H1 (cell line): ENCODE measurements around the gene TDG. TPM values are rescaled to one million over a fixed set of nuclear protein-coding genes. Genes with fewer than 3 reads are reported as not detected.

Experiments used
- CTCF ChIA-PET: fragments of 300-600 bp; sonication (Branson Sonifier 250); formaldehyde crosslinking; loops from one replicate; lab custom pipeline; 2021; ENCODE audit not compliant: partially characterized antibody; lab: Charles Lee
- POLR2A ChIA-PET: fragments of 300-600 bp; sonication (Branson Sonifier 250); formaldehyde crosslinking; loops from one replicate; lab custom pipeline; 2021; ENCODE audit warnings: inconsistent platforms; ENCODE audit not compliant: partially characterized antibody; lab: Charles Lee
- DNase-seq, 2 experiments: peaks; one replicate each; pipeline versions ENCODE4 v3.0.0 to v3.0.0-alpha.2; 2010 to 2022; ENCODE audit warnings: low spot score in 2 of 2, low read depth in 1 of 2, mixed read lengths in 1 of 2
- FAIRE-seq: peaks from 2 replicates; lab custom pipeline; 2011; peaks lifted over from hg19 to GRCh38; lab: Jason Lieb, UNC
- H2AFZ ChIP-seq: 2 replicates; pipeline ENCODE4 v1.8.1; 2012; ENCODE audit warnings: low read length, inconsistent platforms
- H2AK5ac ChIP-seq: 2 replicates; pipeline ENCODE4 v1.6.1; 2013; ENCODE audit warnings: low read depth, low read length
- H2BK120ac ChIP-seq: replicated peaks from 2 replicates; pipeline ENCODE3; 2013; ENCODE audit warnings: low read depth, low read length, inconsistent platforms
- H2BK12ac ChIP-seq: 2 replicates; pipeline ENCODE4 v1.6.1; 2013; ENCODE audit warnings: low read depth, low read length
- H2BK15ac ChIP-seq: 2 replicates; pipeline ENCODE4 v1.6.1; 2013; ENCODE audit warnings: low read length
- H2BK20ac ChIP-seq: 2 replicates; pipeline ENCODE4 v1.6.1; 2013; ENCODE audit warnings: low read length
- H2BK5ac ChIP-seq: 2 replicates; pipeline ENCODE4 v1.6.1; 2013; ENCODE audit warnings: low read depth, low read length
- H3K14ac ChIP-seq: 2 replicates; pipeline ENCODE4 v1.6.1; 2013; ENCODE audit warnings: inconsistent platforms; ENCODE audit not compliant: insufficient read length
- H3K18ac ChIP-seq: 2 replicates; pipeline ENCODE4 v1.6.1; 2013; ENCODE audit warnings: low read length; ENCODE audit errors: extremely low read depth
- H3K23ac ChIP-seq: 2 replicates; pipeline ENCODE4 v1.6.1; 2013; ENCODE audit warnings: inconsistent platforms; ENCODE audit not compliant: insufficient read length
- H3K23me2 ChIP-seq: 2 replicates; pipeline ENCODE4 v1.6.1; 2013; ENCODE audit warnings: low read depth, low read length
- H3K27ac ChIP-seq: 2 replicates; pipeline ENCODE4 v1.6.1; 2011; ENCODE audit warnings: low read depth, low read length, inconsistent platforms
- H3K27me3 ChIP-seq, 4 experiments: replicated peaks in 1 of 4; 1 replicate in 1 of 4; 2 replicates in 3 of 4; pipeline versions ENCODE4 v1.6.1 to v1.8.1; 2011 to 2013; ENCODE audit warnings: low read length in 3 of 4, mild to moderate bottlenecking in 3 of 4, inconsistent platforms in 2 of 4, mixed read lengths in 2 of 4, moderate library complexity in 1 of 4; ENCODE audit not compliant: control insufficient read depth in 3 of 4, insufficient read depth in 3 of 4; ENCODE audit errors: extremely low read depth in 1 of 4
- H3K36me3 ChIP-seq, 4 experiments: 2 replicates each; pipeline versions ENCODE4 v1.6.1 to v1.8.1; 2011 to 2013; ENCODE audit warnings: mild to moderate bottlenecking in 4 of 4, low read length in 3 of 4, moderate library complexity in 2 of 4, control low read depth in 1 of 4, inconsistent platforms in 1 of 4; ENCODE audit not compliant: insufficient read depth in 4 of 4, control insufficient read depth in 2 of 4
- H3K4ac ChIP-seq: replicated peaks from 2 replicates; pipeline ENCODE3; 2013; ENCODE audit warnings: low read length, low read depth, mixed read lengths, inconsistent platforms; ENCODE audit not compliant: insufficient read length
- H3K4me1 ChIP-seq, 4 experiments: replicated peaks in 1 of 4; 1 replicate in 1 of 4; 2 replicates in 3 of 4; pipeline versions ENCODE4 v1.6.1 to v1.8.1; 2011 to 2013; ENCODE audit warnings: low read length in 3 of 4, inconsistent platforms in 2 of 4, mixed read lengths in 1 of 4; ENCODE audit not compliant: insufficient read depth in 4 of 4, control insufficient read depth in 3 of 4
- H3K4me2 ChIP-seq, 2 experiments: 2 replicates each; pipeline versions ENCODE4 v1.6.1 to v1.8.1; 2011 to 2013; ENCODE audit warnings: low read depth in 2 of 2, low read length in 2 of 2, control low read depth in 1 of 2, inconsistent platforms in 1 of 2, mild to moderate bottlenecking in 1 of 2; ENCODE audit not compliant: insufficient read depth in 1 of 2
- H3K4me3 ChIP-seq, 4 experiments: fragments of 200-600, 300-600 bp in 1 of 4; sonication (generic), shearing (Covaris generic), sonication (Bioruptor Twin) in 1 of 4; 2 replicates each; pipeline versions ENCODE4 v1.5.1 to v1.8.1; 2011 to 2016; ENCODE audit warnings: low read length in 4 of 4, low read depth in 3 of 4, control low read depth in 2 of 4, inconsistent platforms in 2 of 4, mild to moderate bottlenecking in 2 of 4, mixed read lengths in 1 of 4, moderate library complexity in 1 of 4; ENCODE audit not compliant: insufficient read depth in 2 of 4; ENCODE audit errors: extremely low read depth in 1 of 4
- H3K56ac ChIP-seq: replicated peaks from 2 replicates; pipeline ENCODE3; 2013; ENCODE audit warnings: low read depth, mild to moderate bottlenecking, mixed read lengths, low read length, inconsistent platforms; ENCODE audit not compliant: insufficient read length
- H3K79me1 ChIP-seq: 2 replicates; pipeline ENCODE4 v1.6.1; 2013; ENCODE audit warnings: low read depth, low read length, control low read depth
- H3K79me2 ChIP-seq, 2 experiments: 2 replicates each; pipeline versions ENCODE4 v1.6.1 to v1.8.1; 2012 to 2013; ENCODE audit warnings: low read length in 2 of 2, mild to moderate bottlenecking in 2 of 2, inconsistent platforms in 1 of 2; ENCODE audit not compliant: insufficient read depth in 2 of 2, control insufficient read depth in 1 of 2
- H3K9ac ChIP-seq, 4 experiments: replicated peaks in 1 of 4; 1 replicate in 1 of 4; 2 replicates in 3 of 4; pipeline versions ENCODE4 v1.6.1 to v1.8.1; 2011 to 2013; ENCODE audit warnings: low read depth in 3 of 4, low read length in 3 of 4, control low read depth in 2 of 4, mild to moderate bottlenecking in 2 of 4, moderate library complexity in 2 of 4, inconsistent platforms in 1 of 4; ENCODE audit errors: extremely low read depth in 1 of 4
- H3K9me3 ChIP-seq, 2 experiments: 2 replicates each; pipeline versions ENCODE4 v1.6.1 to v1.8.1; 2012 to 2013; ENCODE audit warnings: mild to moderate bottlenecking in 2 of 2, moderate library complexity in 2 of 2, control low read depth in 1 of 2, inconsistent platforms in 1 of 2, low read depth in 1 of 2, low read length in 1 of 2, mixed read lengths in 1 of 2; ENCODE audit not compliant: insufficient read depth in 2 of 2
- H4K20me1 ChIP-seq, 2 experiments: replicated peaks in 1 of 2; 2 replicates each; pipeline versions ENCODE3 to v1.8.1; 2011 to 2013; ENCODE audit warnings: inconsistent platforms in 2 of 2, low read length in 2 of 2, mild to moderate bottlenecking in 1 of 2; ENCODE audit not compliant: insufficient read depth in 2 of 2, control insufficient read depth in 1 of 2
- H4K5ac ChIP-seq: 2 replicates; pipeline ENCODE4 v1.6.1; 2013; ENCODE audit warnings: low read length, low read depth, mixed read lengths, inconsistent platforms; ENCODE audit not compliant: insufficient read length
- H4K8ac ChIP-seq: 2 replicates; pipeline ENCODE4 v1.8.0; 2013; ENCODE audit warnings: mild to moderate bottlenecking, moderate library complexity, low read length, inconsistent platforms; ENCODE audit not compliant: insufficient read depth; ENCODE audit errors: extremely low read depth
- H4K91ac ChIP-seq: replicated peaks from 2 replicates; pipeline ENCODE3; 2013; ENCODE audit warnings: low read length, mixed read lengths, inconsistent platforms; ENCODE audit not compliant: insufficient read length
- ATF2 ChIP-seq: IDR thresholded peaks from 2 replicates; pipeline ENCODE4 v1.6.1; 2012; ENCODE audit warnings: low read length, inconsistent platforms
- POLR2A ChIP-seq, 2 experiments: IDR thresholded peaks; 1 replicate in 1 of 2; 2 replicates in 1 of 2; pipeline ENCODE4 v1.6.1; 2011; ENCODE audit warnings: low read depth in 2 of 2, low read length in 2 of 2, mild to moderate bottlenecking in 2 of 2; ENCODE audit errors: control extremely low read depth in 1 of 2
- WGBS, 2 experiments: shearing (Covaris generic) in 1 of 2; methylation state at CpG; one replicate each; pipeline versions ENCODE4 v1.1.6 to v1.1.7; 2013 to 2015; ENCODE audit warnings: low lambda C conversion rate in 2 of 2, mixed read lengths in 2 of 2, inconsistent platforms in 1 of 2, low coverage in 1 of 2, missing lambda C conversion rate in 1 of 2; ENCODE audit not compliant: insufficient replicate concordance in 2 of 2, insufficient coverage in 1 of 2, insufficient read length in 1 of 2; ENCODE audit errors: extremely low coverage in 1 of 2, missing lambda C conversion rate in 1 of 2; 5-methylcytosine and 5-hydroxymethylcytosine counted together
- polyA plus RNA-seq, 7 experiments: library from polyadenylated mRNA; depleted of rRNA in 3 of 7; stranded (reverse) in 5 of 7; unstranded in 2 of 7; fragments of >200 nt in 5 of 7; fragments of 200-250 nt in 2 of 7; gene quantifications; 1 replicate in 5 of 7; 2 replicates in 1 of 7; 4 replicates in 1 of 7; pipeline versions ENCODE4 v1.2.1 to v1.2.3, GENCODE V29; 2011 to 2013; ENCODE audit warnings: missing spikeins in 2 of 7, mixed read lengths in 2 of 7
- total RNA-seq: library from RNA; stranded (reverse); fragmentation: NEBNext Ultra II Directional; extraction: Animal tissue kit (Norgen Biotek cat#: 25700); gene quantifications from 2 replicates; pipeline ENCODE4 v1.2.1, GENCODE V29; 2021

TDG gene
- total and polyA plus RNA-seq, 2 of the 8 experiments (the other 6 are each of a cell fraction or from before 2014, with no cell fraction given) = 22.7 to 47.8 TPM

- no peak for DNase-seq
- Histone ChIP-seq H3K4me1 (no peaks in the 10 kb centered on the region; a peak in 1 of 7 replicates), H3K9ac (no peak overlapping the region), H4K20me1 (peaks cover 5 to 6% of the 10 kb centered on the region in 2 experiments), H2BK5ac (no peak overlapping the region), H2AFZ (no peak overlapping the region), H3K18ac (no peak overlapping the region), H3K36me3 (peaks cover 48 to 97% (median 79%) of the 10 kb centered on the region in 4 experiments), H3K4ac (no peak overlapping the region)
- 96% methylated on average over 3 of the region's 3 CpGs; no CpG with 5 or more reads in 1 of the 2 experiments for WGBS, 2 experiments
- no peak for TF ChIP-seq ATF2
- TF ChIP-seq POLR2A (IDR thresholded peaks at IDR 0.05; ENCODE audit: control extremely low read depth in 1 of 2, low read depth in 2 of 2, low read length in 2 of 2) = peak in 1 of 2 experiments; percentile 59; a peak in 1 of 3 replicates
- TF ChIP-seq, all 59 proteins: peak for 1
- Histone ChIP-seq H3K9me3 (no peaks in the 10 kb centered on the region), H2BK120ac (no peak overlapping the region), H3K23me2 (no peaks in the 10 kb centered on the region), H2BK15ac (no peak overlapping the region), H3K56ac (no peak overlapping the region), H4K5ac (no peak overlapping the region), H4K91ac (no peak overlapping the region), H2BK12ac (no peak overlapping the region), H3K79me2 (peaks cover 4 to 44% of the 10 kb centered on the region in 2 experiments; a peak in 3 of 4 replicates), H3K4me3 (no peak overlapping the region), H3K14ac (no peak overlapping the region), H4K8ac (no peak overlapping the region), H3K79me1 (0 out of 2 replicates have a peak, but pooled peaks cover 2% of the 10 kb centered on the region), H2BK20ac (no peak overlapping the region), H3K23ac (no peak overlapping the region), H3K27ac (no peak overlapping the region), H3K4me2 (no peak overlapping the region), H2AK5ac (no peak overlapping the region), H3K27me3 (no peaks in the 10 kb centered on the region)
- POLR2A ChIA-PET = interaction anchor here (0.7 to 8.8 kb wide), 2 partner anchors 14 to 986 kb away, joined by 3 to 80 read pairs; no protein-coding TSS in a partner anchor
- FAIRE-seq = no peak
- CTCF ChIA-PET = interaction anchor here (0.9 to 1.2 kb wide), 2 partner anchors 9 to 58 kb away, joined by 3 read pairs; no protein-coding TSS in a partner anchor
Observed at GRCh38 chr12:103936679-103937078, 29.0 kb upstream of the TDG start.
